HG03175 (cell line): ENCODE results near the gene TMEM183A.
A peak's percentile ranks its signal among the peaks of the same experiment; 100 is the strongest.
"Not testable (repeated sequence)": the region's sequence is repeated elsewhere in the genome, so short reads cannot be mapped to it uniquely, and the experiment has no call there.

ENCODE experiments used
- ATAC-seq: cut with Tn5 transposase; IDR thresholded peaks from one replicate; pipeline ENCODE4 v1.9.1; 2021; ENCODE audit warnings: mild to moderate bottlenecking, moderate library complexity; ENCODE audit not compliant: unreplicated experiment

TMEM183A gene

GRCh38 chr1:203006948-203007871, at the start of gene TMEM183A:
TSS of gene TMEM183A (plus strand) at chr1:203007374. CDS start at chr1:203007466, 92 bp downstream.
- ATAC-seq: peak; percentile 93

GRCh38 chr1:202957733-202958543, 49.2 kb upstream of the TMEM183A start, which contains the start of gene ADIPOR1:
TSS of gene ADIPOR1 (minus strand) at chr1:202958312. CDS start at chr1:202951070, 7,242 bp downstream.
- ATAC-seq: peak; percentile 97

- peak; percentile 6 for ATAC-seq
These were observed 48.5 kb upstream of the TMEM183A start for GRCh38 chr1:202958544-202959275.

GRCh38 chr1:202959276-202959620, 47.9 kb upstream of the TMEM183A start:
- ATAC-seq: no peak

GRCh38 chr1:202961220-202961880, 45.8 kb upstream of the TMEM183A start:
- no peak for ATAC-seq

GRCh38 chr1:202964791-202965410, 42.3 kb upstream of the TMEM183A start:
- ATAC-seq: no peak

- ATAC-seq: no peak
These were observed 41.8 kb upstream of the TMEM183A start for GRCh38 chr1:202965422-202965821.

- ATAC-seq: no peak
These were observed 40.9 kb upstream of the TMEM183A start for GRCh38 chr1:202966006-202966898.

GRCh38 chr1:202967684-202968281, 39.4 kb upstream of the TMEM183A start:
- ATAC-seq: peak; percentile 29

- no peak for ATAC-seq
These were observed 38.8 kb upstream of the TMEM183A start for GRCh38 chr1:202968351-202968750.

GRCh38 chr1:202968895-202969295, 38.3 kb upstream of the TMEM183A start:
- ATAC-seq: peak; percentile 66

GRCh38 chr1:202972046-202972445, 35.1 kb upstream of the TMEM183A start:
- ATAC-seq: no peak

- ATAC-seq: no peak
These were observed 32.3 kb upstream of the TMEM183A start for GRCh38 chr1:202974856-202975255.

GRCh38 chr1:202976633-202977032, 30.5 kb upstream of the TMEM183A start:
- no peak for ATAC-seq

GRCh38 chr1:202979459-202979858, 27.7 kb upstream of the TMEM183A start:
- no peak for ATAC-seq

GRCh38 chr1:202981939-202982338, 25.2 kb upstream of the TMEM183A start:
- ATAC-seq: no peak

- no peak for ATAC-seq
These were observed 24.3 kb upstream of the TMEM183A start for GRCh38 chr1:202982715-202983430.

GRCh38 chr1:202986120-202986519, 21.1 kb upstream of the TMEM183A start:
- not testable (repeated sequence) for ATAC-seq
